Hematopoietic multipotent progenitor cell treated with erythropoietin and hydrocortisone succinate and interleukin-3 and kit ligand, for 8 days (in vitro differentiated cells): ENCODE results near the gene UEVLD.

ENCODE experiments used
- DNase-seq: peaks from one replicate; pipeline ENCODE4 v3.0.0-alpha.2; 2015

Gene UEVLD

DNA sequence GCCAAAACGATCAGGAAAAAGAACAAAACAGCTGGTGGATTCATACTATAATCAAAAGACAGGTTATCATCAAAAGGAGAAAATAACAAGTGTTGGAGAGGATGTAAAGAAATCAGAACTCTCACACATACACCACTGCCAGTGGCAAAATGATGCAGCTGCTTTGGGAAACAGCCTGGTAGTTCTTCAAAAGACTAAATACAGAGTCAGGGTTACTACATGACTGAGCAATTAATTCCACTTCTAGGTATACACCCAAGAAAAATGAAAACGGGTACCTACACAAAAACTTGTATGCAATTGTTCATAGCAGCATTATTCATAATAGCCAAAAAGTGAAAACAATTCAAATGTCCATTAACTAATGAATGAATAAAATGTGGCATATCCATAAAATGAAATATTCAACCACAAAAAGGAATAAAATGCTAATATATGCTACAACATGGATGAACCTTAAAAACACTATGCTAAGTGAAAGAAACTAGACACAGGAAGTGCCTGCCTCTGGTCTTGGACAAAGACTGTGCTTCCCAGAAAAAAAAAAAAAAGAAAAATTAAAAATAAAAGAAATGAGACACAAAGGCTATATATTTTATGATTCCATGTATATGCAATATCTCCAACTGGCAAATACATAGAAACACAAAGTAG is 8.3 kb downstream of the UEVLD start:
- no peak for DNase-seq

- DNase-seq = peak; percentile 31
Measured at GRCh38 chr11:18578975-18579598, 9.4 kb downstream of the UEVLD start.

DNA sequence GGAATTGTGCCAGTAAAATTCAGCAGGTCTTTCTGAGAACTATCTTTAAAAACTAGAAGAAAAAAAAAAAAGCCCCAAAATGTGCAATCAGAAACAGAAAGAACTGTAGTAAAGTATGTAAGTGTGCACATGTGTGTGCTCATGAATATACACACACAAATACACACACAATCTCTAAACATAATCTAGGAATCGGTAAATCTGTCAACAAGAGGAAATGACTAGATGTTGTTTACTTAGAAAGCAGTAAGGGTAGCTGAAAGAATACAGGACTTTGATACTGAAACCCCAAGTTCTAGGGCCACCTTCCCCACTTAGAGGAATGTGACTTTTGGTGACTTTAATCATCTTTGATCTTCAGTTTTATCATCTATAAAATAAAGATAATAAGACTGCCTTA is 13.2 kb downstream of the UEVLD start:
- DNase-seq = no peak

DNA sequence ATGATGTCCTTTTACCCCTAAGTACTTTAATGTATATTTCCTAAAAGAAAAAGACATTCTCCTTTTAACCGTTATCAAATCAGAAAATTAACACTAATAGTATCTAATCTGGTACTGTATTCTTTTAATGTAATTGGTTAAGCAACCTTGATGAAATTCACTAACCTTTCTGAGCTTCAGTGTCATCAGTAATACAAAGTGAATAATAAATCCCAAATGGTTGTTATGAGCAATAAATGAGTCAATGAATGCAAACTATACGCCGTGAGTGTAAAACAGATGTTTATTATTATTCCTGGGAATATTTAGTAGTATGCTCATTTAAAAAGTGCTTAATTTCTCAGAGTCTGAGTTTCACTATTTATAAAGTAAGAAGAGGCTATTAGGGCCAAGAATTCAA is 21.5 kb downstream of the UEVLD start:
- DNase-seq = no peak

DNA sequence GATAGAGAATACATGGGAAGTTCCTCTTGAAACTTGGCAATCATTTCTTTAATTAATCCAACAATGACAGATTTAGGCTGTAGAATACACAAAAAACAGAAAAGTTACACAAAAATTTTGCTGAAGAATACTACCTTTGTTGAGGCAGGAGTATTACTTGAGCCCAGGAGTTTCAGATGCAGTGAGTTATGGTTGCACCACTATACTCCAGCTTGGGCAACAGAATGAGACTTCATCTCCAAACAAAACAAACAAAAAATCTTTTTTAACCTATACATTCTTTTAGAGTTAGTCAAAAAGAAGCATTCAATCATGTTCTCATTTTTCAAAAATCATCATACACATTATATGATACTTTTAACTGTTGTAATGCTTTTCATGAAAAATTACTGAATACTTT is 22.1 kb downstream of the UEVLD start:
- no peak for DNase-seq

GRCh38 chr11:18564149-18564548 is 24.4 kb downstream of the UEVLD start:
- no peak for DNase-seq

GRCh38 chr11:18563090-18563730 is 25.3 kb downstream of the UEVLD start:
- no peak for DNase-seq

GRCh38 chr11:18548001-18548400 is 40.5 kb downstream of the UEVLD start:
- no peak for DNase-seq

DNA sequence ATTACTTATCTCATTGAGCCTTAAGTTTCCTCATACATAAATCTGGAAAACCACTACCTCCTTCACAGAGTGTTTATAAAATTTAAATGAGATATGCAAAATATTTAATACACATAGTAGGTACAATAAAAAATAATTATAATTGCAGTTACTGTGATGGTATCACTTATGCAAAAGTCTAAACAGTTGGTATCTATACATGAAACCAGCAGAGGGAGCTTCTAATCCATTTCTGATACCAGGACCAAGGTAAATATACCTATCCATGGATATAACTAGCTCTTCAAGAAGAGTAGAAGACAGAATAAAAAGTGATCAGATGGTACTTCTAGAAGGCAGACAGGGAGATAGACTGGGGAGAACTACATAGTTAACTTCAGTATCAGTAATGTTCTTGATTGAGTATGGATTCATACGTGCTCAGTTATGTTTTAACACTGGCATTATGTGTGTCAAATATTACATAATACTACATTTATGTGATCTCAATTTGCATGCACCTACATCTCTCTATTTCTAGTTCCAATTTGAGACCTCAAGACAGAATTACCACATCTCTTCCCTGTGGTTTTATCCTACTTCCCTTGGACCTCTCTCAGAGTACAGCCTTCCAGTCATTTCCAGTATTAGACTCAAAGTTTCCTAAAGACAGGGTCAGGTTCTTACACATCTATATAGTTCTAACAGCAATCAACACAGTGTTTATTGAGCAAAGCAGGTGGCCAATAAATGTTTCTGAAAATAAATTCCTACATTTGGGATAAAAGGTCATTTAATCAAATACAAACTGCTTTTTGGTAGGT is 48.1 kb downstream of the UEVLD start:
- DNase-seq = peak; percentile 56

DNA sequence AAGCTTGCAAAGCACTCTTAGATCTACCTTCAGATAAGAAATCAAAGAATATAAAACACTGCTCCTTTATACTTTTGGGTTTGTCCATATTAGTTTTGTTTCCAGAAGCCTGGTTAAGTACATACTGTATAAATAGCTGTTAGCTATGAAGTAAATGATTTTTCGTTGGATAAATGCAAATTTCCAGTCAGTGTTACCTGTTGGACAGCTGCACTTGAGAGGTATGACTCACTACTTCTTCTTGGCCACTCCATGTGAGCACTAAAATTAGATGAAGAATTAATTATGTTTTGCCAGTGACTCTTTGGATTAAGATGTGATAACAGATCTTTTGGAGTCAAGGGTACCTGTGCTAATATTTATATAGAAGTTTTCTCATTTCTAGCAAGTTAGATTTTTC is 52.3 kb downstream of the UEVLD start:
- no peak for DNase-seq

DNA sequence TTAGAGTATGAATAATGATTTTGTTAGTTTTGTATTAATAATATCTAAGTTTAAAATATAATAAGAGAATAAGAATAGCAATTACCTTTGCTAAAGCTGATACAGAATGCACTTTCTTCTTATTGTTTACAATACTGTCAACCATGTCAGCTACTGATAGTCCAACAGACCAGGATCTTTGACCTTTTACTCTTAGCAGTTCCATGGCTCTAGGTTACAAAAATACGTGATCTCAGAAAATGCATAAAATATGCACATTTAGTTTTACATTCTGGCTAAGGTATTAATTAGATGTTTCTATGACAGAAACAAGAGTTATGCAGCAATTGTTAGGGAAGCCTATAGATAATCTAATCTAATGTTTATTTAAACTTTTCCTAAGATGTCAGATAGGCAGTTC is 54.3 kb downstream of the UEVLD start:
- no peak for DNase-seq

DNA sequence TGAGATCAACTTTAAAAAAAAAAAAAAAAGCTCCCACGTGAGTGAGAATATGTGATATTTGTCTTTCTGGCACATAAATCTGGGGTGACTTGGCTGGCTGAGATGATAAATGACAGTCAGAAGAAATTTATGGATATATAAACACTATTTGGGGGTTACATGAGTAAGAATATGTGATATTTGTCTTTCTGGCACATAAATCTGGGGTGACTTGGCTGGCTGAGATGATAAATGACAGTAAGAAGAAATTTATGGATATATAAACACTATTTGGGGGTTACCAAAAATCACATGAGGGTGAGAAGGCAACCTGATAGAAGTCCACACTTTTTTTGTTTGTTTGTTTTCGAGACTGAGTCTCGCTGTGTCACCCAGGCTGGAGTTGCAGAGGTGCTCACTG is 55.2 kb downstream of the UEVLD start:
- no peak for DNase-seq

DNA sequence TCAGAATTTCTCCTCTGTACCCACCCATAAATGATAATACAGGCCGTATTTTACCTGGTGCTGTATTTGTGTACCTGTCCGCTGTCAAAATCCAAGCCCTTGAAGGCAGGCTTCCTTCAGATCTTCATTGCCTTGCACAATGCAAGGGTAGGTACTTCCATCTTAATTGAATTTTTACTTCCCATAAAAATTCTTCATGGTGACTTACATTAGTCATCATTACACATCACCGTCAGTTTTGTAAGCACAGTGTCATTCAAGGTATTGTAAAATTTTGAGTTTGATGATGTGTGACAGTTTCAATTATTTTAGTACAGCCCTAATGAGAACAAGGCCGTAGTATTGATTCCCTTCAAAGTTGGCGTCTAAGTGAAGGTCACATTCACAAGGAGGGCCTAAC is 61.0 kb downstream of the UEVLD start:
- peak; percentile 31 for DNase-seq

DNA sequence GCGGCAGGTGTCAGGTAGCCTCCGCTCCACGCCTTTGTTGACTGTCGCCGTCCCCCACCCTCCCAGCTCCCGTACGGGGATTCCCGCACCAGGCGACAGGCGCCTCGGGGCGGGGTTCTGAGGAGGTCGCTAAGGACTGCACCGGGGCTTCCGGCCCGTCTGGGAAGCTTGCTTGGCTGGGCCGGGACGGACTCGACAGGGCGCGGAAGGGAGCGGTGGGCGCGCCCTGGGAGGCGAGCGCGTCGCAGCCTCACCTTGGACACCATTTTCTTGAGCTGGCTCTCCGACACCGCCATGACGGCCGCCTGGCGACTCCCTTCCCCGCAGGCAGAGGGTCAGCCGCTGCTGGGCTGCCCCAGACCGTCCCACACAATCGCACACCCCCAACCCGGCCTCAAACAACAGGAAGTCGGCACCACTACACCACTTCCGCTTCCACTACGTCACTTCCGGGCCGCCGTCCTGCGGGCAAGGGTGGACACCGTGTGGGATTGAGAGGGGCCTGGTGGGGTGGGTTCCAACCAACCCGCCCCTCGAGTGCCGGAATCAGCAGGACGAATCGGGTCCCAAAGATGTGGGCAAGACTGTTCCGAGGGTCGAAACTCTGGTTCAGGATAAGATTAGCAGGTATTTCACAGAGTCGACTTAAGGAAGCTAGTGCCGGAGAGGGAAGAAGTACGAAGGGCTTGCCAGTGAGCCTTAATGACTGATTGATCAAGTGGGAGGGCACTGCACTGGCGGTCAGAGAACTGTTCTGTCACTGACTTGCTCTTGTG is 61.8 kb downstream of the UEVLD start, which contains the start of gene TSG101:
Gene TSG101 (minus strand): TSS at position 422 of the 776 bp plus-strand sequence. CDS start 126 bp downstream, at position 296.
- DNase-seq = peak; percentile 94

- no peak for DNase-seq
Measured at GRCh38 chr11:18526130-18526520, 62.4 kb downstream of the UEVLD start.

GRCh38 chr11:18524248-18524647 is 64.3 kb downstream of the UEVLD start:
- DNase-seq = no peak

DNA sequence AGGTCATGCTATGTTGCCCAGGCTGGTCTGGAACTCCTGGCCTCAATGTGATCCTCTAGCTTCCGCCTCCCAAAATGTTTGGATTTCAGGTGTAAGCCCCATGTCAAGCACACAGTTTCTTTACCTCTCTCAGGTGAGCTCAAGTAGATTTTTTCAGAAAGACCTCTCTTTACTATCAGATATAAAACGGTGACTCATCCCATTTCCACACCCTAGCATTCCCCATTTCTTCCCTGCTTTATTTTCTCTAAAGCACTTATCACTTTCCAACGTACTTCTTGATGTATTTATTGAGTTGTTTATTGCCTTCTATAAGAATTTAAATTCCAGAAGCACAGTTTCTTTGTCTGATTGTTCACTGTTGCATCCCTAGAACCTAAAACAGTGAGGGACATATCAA is 65.5 kb downstream of the UEVLD start:
- DNase-seq = no peak

- DNase-seq = peak; percentile 16
Measured at GRCh38 chr11:18522388-18522787, 66.1 kb downstream of the UEVLD start.

DNA sequence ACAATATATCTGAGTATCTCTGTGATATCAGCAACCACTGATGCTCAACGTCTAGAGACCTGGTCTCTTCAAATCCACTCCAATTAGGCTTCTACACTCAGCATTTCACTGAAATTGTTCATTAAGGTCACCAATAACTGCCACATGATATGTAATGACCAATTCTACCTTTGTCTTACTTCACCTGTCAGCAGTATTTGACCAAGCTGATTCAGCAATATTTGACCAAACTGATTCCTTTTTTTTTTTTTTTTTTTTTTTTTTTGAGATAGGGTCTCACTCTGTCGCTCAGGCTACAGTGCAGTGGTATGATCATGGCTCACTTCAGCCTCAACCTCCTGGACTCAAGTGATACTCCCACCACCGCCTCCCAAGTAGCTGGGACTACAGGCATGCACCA is 67.4 kb downstream of the UEVLD start:
- no peak for DNase-seq

- no peak for DNase-seq
Measured at GRCh38 chr11:18502352-18502751, 86.2 kb downstream of the UEVLD start.

DNA sequence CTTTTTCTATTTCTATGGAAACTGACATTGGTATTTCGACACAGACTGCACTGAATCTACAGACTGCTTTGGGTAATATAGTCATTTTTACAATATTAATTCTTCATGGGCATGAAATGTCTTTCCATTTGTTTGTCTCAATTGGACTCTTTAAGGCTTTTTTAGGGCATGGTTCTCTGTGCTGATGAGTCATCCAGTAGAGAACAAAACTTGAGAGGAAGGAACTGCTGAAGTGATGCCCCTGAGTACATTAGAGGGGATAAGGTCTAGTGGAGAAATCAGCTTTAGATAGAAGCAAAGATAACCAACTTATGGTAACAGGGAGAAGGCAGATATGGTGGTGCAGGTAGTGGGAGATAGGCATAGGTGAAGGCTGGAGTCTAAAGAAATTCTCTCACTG is 86.9 kb downstream of the UEVLD start:
- DNase-seq = no peak

- no peak for DNase-seq
Measured at GRCh38 chr11:18498039-18498438, 90.5 kb downstream of the UEVLD start.

- DNase-seq = no peak
Measured at GRCh38 chr11:18495703-18496102, 92.8 kb downstream of the UEVLD start.
